Hematopoietic multipotent progenitor cell treated with erythropoietin and hydrocortisone succinate and interleukin-3 and kit ligand, for 15 days (in vitro differentiated cells): ENCODE data around the gene MPG.

Experiments used
- DNase-seq: peaks from one replicate; pipeline ENCODE4 v3.0.0-alpha.2; 2015; ENCODE audit warnings: low spot score

The MPG gene

GRCh38 chr16:50769-51591 is 27.0 kb upstream of the MPG start:
- DNase-seq = no peak

DNA sequence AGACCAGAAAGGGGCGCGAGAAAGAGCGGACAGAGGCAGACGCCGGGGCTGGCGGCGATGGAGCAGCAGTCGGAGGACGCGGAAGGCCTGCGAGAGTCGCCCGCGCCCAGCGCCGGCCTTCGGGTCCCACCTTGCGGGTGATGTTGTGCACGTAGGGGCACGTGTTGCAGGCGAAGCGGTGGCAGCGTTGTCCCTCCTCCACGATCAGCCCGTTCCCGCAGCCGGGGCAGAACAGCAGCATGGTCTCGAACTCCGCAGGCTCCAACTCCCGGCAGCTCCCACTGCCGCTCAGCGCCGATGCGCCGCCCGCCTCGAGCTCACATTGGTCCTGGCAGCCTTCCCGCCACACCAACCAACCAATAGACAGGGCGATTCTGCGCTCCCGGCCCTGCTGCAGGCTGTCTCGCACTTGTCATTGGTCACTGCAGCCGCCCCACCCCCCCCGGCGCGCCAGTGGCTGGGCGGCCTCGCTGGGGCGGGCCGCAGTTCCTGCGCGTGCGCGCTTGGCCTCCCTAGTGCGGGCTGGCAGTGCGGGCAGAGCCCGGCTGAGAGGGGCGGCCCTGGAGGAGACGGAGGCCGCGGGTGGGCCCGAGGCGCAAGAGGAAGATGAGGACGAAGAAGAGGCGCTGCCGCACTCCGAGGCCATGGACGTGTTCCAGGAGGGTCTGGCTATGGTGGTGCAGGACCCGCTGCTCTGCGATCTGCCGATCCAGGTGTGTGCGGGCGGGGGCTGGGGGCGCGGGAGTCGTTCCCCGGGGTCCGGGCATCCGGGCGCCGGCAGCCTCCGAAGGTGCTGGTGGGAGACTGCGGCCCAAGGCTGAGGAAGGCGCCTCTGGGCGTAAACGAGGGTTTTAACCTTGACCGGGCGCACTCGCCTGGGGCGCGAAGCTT is 24.4 kb upstream of the MPG start, which contains the start of the genes POLR3K and SNRNP25:
POLR3K (minus strand) TSS at position 263 of the 891 bp plus-strand sequence; CDS start at position 241, 22 bp downstream.
SNRNP25 (plus strand) TSS at position 483 of the 891 bp plus-strand sequence; CDS start at position 672, 189 bp downstream.
- DNase-seq = peak; percentile 96

GRCh38 chr16:54237-54581 is 23.8 kb upstream of the MPG start:
- DNase-seq = no peak

DNA sequence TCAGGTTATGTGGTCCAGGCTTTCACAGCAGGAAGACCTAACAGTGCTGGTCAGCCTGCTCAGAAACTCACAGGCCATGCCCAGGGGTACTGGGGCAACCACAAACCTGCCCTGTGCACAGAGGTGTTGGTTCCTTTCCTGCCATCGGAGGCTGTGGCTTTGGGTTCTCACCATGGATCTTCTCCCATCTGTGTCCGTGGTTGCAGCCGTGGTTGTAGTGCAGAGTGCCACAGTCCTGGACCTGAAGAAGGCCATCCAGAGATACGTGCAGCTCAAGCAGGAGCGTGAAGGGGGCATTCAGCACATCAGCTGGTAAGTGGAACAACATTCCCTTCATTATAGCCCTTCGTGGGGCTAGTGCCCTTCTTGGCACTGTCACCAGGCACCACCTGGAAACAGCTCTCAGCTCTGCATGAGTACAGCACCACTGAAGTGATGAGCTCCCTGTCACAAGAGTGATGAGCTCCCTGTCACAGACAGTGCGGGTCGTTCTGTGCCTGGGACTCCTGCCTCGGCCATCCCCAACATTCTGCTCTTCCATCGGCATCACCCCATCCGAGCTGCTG is 22.4 kb upstream of the MPG start:
- DNase-seq = no peak

- DNase-seq = no peak
Observed at GRCh38 chr16:56231-56927, 21.6 kb upstream of the MPG start.

DNA sequence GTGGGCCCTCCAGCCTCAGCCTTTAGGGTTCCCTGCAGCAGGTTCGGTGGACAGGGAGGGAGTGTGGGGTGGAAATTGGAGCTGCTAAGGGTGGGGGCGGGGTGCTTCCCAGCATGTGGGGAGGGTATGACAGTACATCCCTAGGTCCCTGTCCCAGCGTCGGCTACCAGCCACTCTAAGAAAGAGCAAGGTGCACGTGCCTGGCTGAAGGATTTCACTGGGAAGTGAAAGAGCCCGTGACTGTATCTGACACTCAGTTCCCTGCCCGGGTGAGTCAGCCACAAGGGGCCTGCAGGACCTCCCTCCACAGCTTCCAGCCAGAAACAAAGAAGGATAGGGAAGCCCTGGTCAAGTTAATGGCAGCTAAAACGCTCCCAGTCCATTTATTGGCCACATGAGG is 20.3 kb upstream of the MPG start:
- no peak for DNase-seq

DNA sequence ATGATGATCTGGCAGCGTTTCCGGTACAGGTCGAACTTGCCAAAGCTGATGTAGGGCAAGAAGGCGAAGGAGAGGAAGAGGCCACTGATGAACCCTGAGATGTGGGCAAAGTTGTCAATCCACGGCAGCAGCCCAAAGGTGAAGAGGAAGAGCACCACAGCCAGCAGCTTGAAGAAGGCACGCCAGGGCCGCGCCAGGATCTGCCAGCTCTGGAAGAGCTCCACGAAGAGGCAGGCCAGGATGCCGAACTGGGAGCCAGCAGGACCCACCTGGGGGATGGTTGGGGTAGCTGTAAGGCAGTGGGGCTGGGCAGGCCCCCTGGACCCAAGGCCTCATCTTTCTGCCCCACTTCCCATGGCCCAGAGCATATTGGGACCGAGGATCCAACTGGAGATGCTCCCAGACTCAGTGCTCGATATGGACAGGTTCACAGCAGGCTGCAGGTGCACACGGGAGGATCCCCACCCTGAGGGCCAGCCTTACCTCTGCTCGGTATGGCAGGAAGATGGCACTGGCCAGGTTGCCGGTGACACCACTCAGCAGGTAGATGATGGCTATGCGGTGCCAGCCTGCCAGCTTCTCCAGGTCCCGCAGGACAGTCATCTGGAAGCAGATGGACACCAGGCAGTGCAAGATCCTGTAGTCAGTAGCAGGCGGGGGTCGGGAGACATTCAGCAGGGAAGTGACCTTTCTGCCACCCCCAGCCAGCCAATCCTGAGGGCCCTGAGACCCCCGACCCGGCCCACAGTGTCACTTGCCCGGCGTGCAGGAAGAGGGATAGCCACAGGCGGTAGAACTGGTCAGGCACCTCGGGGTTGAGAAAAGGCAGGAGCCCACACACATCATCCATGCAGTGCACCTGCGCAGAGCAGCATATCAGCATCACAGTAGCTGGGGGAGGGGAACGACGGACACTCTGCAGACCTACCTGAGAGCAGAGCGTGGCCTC is 19.3 kb upstream of the MPG start:
- DNase-seq = no peak

DNA sequence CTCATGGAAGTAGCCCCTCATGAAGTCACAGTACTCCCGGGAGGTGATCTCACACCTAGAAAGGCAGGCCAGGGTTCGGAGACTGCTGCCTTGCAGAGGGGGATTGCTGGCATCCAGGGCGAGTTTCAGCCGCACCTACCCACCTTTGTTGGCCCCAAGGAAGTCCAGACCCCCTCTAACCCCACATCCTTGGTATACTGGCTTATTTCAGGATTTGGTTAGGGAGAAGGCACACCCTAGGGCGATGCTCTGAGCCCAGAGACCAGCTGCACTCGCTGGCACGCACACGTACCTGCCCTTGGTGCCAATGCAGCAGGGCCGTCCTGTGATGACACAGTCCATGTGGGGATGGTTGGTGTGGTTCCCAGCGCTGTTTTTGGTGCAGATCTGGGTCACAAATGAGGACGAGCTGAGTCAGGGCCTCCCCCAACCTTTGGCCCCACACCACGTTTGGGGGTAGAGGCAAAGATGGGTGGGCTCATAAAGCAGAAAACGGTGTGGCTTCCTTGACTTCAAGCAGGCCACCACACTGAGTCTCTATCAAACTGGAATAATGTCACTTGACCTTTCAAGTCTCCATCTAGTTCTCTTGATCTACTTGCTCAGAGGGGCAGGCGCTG is 18.5 kb upstream of the MPG start:
- DNase-seq = no peak

GRCh38 chr16:60166-60565 is 17.9 kb upstream of the MPG start:
- DNase-seq = no peak

DNA sequence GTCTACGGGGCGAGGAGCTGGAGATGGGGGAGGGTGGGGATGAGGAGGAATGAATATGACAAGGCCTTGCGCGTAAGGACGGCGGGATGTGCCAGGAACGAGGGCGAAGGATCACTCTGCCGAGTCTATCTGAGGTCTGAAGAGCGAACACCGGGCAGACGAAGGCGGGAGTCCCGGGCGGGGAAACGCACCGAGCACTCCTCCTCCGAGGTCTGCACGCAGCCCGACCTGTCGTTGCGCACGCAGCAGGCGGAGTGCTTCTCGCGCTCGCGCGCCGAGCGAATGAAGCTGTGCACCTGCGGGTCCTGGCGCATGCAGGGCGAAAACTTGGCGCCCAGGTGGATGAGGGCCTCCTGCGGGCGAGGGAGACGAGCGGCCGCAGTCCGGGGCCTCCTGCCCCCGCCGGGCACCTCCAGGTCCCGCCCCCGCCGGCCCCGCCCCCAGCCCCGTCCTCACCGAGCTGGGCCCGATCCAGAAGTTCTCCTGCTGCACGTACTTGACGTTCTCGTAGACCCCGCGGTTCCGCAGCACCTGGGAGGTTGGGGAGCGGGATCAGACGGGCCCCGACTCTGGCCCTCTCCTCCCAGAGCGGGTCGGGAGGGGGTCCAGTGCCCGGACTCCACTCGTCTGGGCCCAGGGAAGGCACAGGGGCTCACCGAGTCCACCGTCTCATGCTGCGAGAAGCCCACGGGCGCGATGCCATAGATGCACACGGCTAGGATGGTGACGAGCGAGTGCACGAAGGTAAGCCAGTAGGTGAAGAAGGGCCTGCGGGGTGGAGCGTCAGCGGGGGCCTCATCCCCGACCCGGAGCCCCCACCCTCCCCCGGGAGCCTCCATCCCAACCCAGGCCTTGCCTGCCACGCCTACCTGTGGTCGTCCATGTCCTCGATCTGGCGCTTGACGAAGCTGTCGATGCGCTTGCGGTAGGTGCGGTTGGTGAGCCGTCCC is 16.8 kb upstream of the MPG start:
- DNase-seq = no peak

- no peak for DNase-seq
Observed at GRCh38 chr16:61879-62281, 16.1 kb upstream of the MPG start.

DNA sequence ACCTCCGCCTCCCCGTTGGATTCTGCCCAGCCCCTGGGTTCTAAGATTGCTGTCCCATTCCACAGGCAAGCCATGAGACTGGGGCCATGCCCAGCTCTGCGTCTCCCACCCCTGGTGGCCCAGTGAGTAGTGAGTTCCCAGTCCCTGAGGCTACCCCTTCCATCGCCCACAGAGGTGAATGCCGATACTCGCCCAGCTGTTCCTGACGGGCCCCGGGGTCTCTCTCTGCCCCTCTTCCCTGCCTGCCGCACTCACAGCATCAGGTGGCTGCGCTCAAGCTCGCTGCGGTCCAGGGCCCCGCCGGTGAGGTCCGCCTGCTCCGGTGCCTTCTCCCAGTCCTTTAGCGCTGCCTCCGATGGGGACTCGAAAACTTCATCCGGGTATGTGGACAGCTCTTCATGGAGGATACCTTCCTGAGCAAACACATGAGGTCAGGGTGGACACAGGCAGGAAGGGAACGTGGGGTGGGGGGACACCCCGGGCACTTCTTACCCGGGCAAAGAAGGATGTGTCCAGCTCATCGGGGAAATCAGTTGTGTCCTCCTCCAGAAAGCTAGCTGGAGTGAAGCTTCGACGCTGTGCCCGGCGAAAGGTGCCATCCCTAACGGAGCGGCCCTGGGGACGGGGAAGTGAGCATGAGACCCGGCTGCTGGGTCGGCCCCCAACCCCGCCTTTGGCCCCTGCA is 15.6 kb upstream of the MPG start:
- no peak for DNase-seq

GRCh38 chr16:62968-63391 is 15.0 kb upstream of the MPG start:
- no peak for DNase-seq

DNA sequence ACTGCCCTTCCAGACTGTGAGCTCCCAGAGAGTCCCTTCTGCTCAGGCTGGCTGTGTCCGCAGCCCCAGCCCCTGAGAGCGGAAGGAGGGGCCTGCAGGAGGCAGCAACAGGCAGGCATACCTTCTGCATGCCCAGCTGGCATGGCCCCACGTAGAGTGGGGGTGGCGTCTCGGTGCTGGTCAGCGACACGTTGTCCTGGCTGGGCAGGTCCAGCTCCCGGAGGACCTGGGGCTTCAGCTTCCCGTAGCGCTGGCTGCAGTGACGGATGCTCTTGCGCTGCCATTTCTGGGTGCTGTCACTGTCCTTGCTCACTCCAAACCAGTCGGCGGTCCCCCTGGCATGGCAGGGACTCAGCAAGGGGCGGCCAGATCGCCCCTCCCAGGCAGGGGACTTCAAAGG is 14.6 kb upstream of the MPG start:
- no peak for DNase-seq

GRCh38 chr16:63998-64913 is 13.8 kb upstream of the MPG start:
- DNase-seq = no peak

DNA sequence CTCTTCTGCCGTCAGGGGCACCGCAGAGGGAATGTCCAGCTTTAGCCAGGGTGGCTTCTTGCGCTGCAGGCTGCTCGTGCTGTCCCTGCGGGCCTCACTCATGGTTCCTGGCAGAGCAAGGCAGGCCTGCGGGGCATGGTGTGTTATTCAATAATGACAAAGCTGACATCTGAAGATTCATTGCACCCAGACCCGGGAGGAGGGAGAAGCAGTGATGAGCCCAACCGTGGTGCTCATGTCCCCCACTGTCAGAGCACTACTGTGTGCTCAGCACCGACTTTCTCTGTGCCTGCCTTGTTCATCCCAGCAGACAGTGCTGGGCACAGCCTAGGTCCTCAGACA is 13.1 kb upstream of the MPG start:
- no peak for DNase-seq

DNA sequence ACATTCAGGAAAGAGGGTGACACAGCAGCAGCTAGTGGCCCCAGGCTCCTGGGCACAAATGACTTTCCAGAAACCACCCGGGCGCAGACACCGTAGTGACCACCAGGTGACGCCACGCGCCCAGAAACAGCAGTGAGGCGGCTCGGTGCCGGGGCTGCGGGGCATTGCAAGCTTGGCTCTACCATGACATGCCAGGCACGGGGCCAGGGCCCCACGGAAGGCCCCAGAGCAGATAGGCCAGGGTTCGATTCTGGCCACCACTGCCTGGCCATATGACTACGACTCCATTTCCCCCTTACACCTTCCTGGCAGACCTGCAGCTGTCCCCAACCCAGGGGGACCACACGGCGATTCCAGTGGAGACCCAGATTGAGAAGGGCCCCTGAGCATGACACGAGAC is 12.3 kb upstream of the MPG start:
- DNase-seq = peak; percentile 90
